Measurements from ENCODE around the gene OR10K1. TPM values are rescaled to one million over a fixed set of nuclear protein-coding genes. Genes with fewer than 3 reads are reported as not detected.
"Not testable (repeated sequence)": the region's sequence is repeated elsewhere in the genome, so short reads cannot be mapped to it uniquely, and the experiment has no call there.

The OR10K1 gene
- total RNA-seq, result not detected
- long read RNA-seq, result 0 reads

- DNase-seq (ENCODE audit: missing footprints), result no peak
- intact Hi-C loops (cut with DNase I), result no loop called here
- ATAC-seq, result no peak
These were observed at the start of gene OR10K1 for GRCh38 chr1:158461534-158461933. TSS of gene OR10K1 (plus strand) at chr1:158461834. CDS start at chr1:158465562, 3,728 bp downstream.

GRCh38 chr1:158414651-158415345 is 46.8 kb upstream of the OR10K1 start:
- no peak for ATAC-seq
- intact Hi-C loops (cut with DNase I), result no loop called here
- no peak for DNase-seq (ENCODE audit: missing footprints)

GRCh38 chr1:158417586-158417985 is 44.0 kb upstream of the OR10K1 start:
- no peak for ATAC-seq
- intact Hi-C loops (cut with DNase I), result no loop called here
- DNase-seq (ENCODE audit: missing footprints), result no peak

- no peak for ATAC-seq
- intact Hi-C loops (cut with DNase I), result no loop called here
- no peak for DNase-seq (ENCODE audit: missing footprints)
These were observed 39.4 kb upstream of the OR10K1 start for GRCh38 chr1:158422212-158422611.

- intact Hi-C loops (cut with DNase I), result no loop called here
- no peak for DNase-seq (ENCODE audit: missing footprints)
- no peak for ATAC-seq
These were observed 36.6 kb upstream of the OR10K1 start for GRCh38 chr1:158425027-158425426.

- ATAC-seq, result no peak
- intact Hi-C loops (cut with DNase I), result no loop called here
- no peak for DNase-seq (ENCODE audit: missing footprints)
These were observed 35.5 kb upstream of the OR10K1 start, which contains the start of gene OR10K2 for GRCh38 chr1:158426137-158426536. TSS of gene OR10K2 (minus strand) at chr1:158426237. CDS start at chr1:158420866, 5,371 bp downstream.

- ATAC-seq; intact Hi-C loops (cut with DNase I): not testable (repeated sequence)
These were observed 31.5 kb upstream of the OR10K1 start for GRCh38 chr1:158430163-158430562.

GRCh38 chr1:158434741-158435140 is 26.9 kb upstream of the OR10K1 start:
- no peak for ATAC-seq
- intact Hi-C loops (cut with DNase I), result no loop called here
- DNase-seq (ENCODE audit: missing footprints), result no peak

More at GRCh38 chr1:158430163-158430562, 31.5 kb upstream of the OR10K1 start:
- DNase-seq (ENCODE audit: missing footprints), result not testable (repeated sequence)

GRCh38 chr1:158445376-158445775 is 16.3 kb upstream of the OR10K1 start:
- intact Hi-C loops (cut with DNase I), result no loop called here
- no peak for DNase-seq (ENCODE audit: missing footprints)
- no peak for ATAC-seq

GRCh38 chr1:158454537-158454936 is 7.1 kb upstream of the OR10K1 start:
- ATAC-seq (no peak), DNase-seq (ENCODE audit: missing footprints) (no peak)
- intact Hi-C loops (cut with DNase I), result no loop called here

- DNase-seq (ENCODE audit: missing footprints) (no peak), ATAC-seq (no peak)
- intact Hi-C loops (cut with DNase I), result no loop called here
These were observed 4.4 kb upstream of the OR10K1 start for GRCh38 chr1:158457246-158457645.

- intact Hi-C loops (cut with DNase I), result no loop called here
- no peak for DNase-seq (ENCODE audit: missing footprints)
- ATAC-seq, result no peak
These were observed 3.4 kb upstream of the OR10K1 start for GRCh38 chr1:158458263-158458662.

GRCh38 chr1:158471920-158472319 is 10.3 kb downstream of the OR10K1 start, which contains the start of gene OR10R2:
TSS of gene OR10R2 (plus strand) at chr1:158472220. CDS start at chr1:158472326, 106 bp downstream.
- ATAC-seq (no peak), DNase-seq (ENCODE audit: missing footprints) (no peak)
- intact Hi-C loops (cut with DNase I), result no loop called here

- DNase-seq (ENCODE audit: missing footprints) (no peak), ATAC-seq (no peak)
- intact Hi-C loops (cut with DNase I), result no loop called here
These were observed 23.8 kb downstream of the OR10K1 start for GRCh38 chr1:158485455-158485854.

GRCh38 chr1:158491316-158491715 is 29.7 kb downstream of the OR10K1 start:
- DNase-seq (ENCODE audit: missing footprints), result no peak
- ATAC-seq, result no peak
- intact Hi-C loops (cut with DNase I), result no loop called here

GRCh38 chr1:158493054-158493453 is 31.4 kb downstream of the OR10K1 start:
- intact Hi-C loops (cut with DNase I), result no loop called here
- DNase-seq (ENCODE audit: missing footprints) (no peak), ATAC-seq (no peak)

GRCh38 chr1:158494796-158495195 is 33.2 kb downstream of the OR10K1 start:
- intact Hi-C loops (cut with DNase I), result no loop called here

GRCh38 chr1:158496374-158496773 is 34.7 kb downstream of the OR10K1 start:
- intact Hi-C loops (cut with DNase I), result no loop called here
- DNase-seq (ENCODE audit: missing footprints), result no peak
- ATAC-seq, result no peak

More at GRCh38 chr1:158494796-158495195, 33.2 kb downstream of the OR10K1 start:
- DNase-seq (ENCODE audit: missing footprints) (no peak), ATAC-seq (no peak)

- intact Hi-C loops (cut with DNase I), result no loop called here
- DNase-seq (ENCODE audit: missing footprints), result no peak
- no peak for ATAC-seq
These were observed 44.8 kb downstream of the OR10K1 start for GRCh38 chr1:158506369-158506987.

GRCh38 chr1:158507511-158507910 is 45.9 kb downstream of the OR10K1 start:
- ATAC-seq (no peak), DNase-seq (ENCODE audit: missing footprints) (no peak)
- intact Hi-C loops (cut with DNase I), result no loop called here
